Gastrocnemius medialis (tissue), 4 donors: ENCODE data around the gene RNF181. TPM values are rescaled to one million over a fixed set of nuclear protein-coding genes. Genes with fewer than 3 reads are reported as not detected.

Experiments
- ATAC-seq, 2 donors: fragments of 150-250 bp; one replicate each; pipeline ENCODE4 v1.9.1; 2016
- DNase-seq, 2 donors: peaks; one replicate each; pipeline ENCODE4 v3.0.0-alpha.2; 2019
- H3K27ac ChIP-seq, 4 donors: fragments of 200-600 bp; sonication (generic); 1 replicate in 1 of 4; 2 replicates in 3 of 4; pipeline ENCODE4 v1.5.1; 2016 to 2018; ENCODE audit warnings: mild to moderate bottlenecking in 2 of 4, moderate library complexity in 1 of 4
- H3K27me3 ChIP-seq, 3 donors: fragments of 200-600 bp; sonication (generic) in 2 of 3; 1 replicate in 1 of 3; 2 replicates in 2 of 3; pipeline versions ENCODE4 v1.5.1 to v1.6.0; 2016 to 2019; ENCODE audit warnings: mild to moderate bottlenecking in 1 of 3, moderate library complexity in 1 of 3
- H3K36me3 ChIP-seq, 2 donors: fragments of 200-600 bp; sonication (generic) in 1 of 2; one replicate each; pipeline ENCODE4 v1.5.1; 2017 to 2018
- H3K4me1 ChIP-seq, 2 donors: fragments of 200-600 bp; sonication (generic) in 1 of 2; one replicate each; pipeline ENCODE4 v1.5.1; 2016 to 2017; ENCODE audit warnings: mild to moderate bottlenecking in 2 of 2
- H3K4me3 ChIP-seq, 4 donors: fragments of 200-600 bp; sonication (generic) in 3 of 4; 1 replicate in 1 of 4; 2 replicates in 3 of 4; pipeline ENCODE4 v1.5.1; 2016 to 2019; ENCODE audit warnings: mild to moderate bottlenecking in 2 of 4
- H3K9me3 ChIP-seq, 3 donors: fragments of 200-600 bp; sonication (generic) in 2 of 3; 1 replicate in 1 of 3; 2 replicates in 2 of 3; pipeline ENCODE4 v1.5.1; 2016 to 2019
- CTCF ChIP-seq, 5 experiments: fragments of 450-650 bp in 3 of 5; fragments of 200-600 bp in 2 of 5; sonication (generic) in 2 of 5; IDR thresholded peaks in 4 of 5; conservative IDR thresholded peaks in 1 of 5; 1 replicate in 4 of 5; 2 replicates in 1 of 5; pipeline ENCODE4 v1.5.1; 2016 to 2019; ENCODE audit warnings: antibody characterized with exemption in 5 of 5, mild to moderate bottlenecking in 3 of 5, moderate library complexity in 3 of 5
- POLR2A ChIP-seq, 2 donors: fragments of 450-650 bp; IDR thresholded peaks; one replicate each; pipeline ENCODE4 v1.6.1; 2017; ENCODE audit warnings: antibody characterized with exemption in 2 of 2, mild to moderate bottlenecking in 2 of 2, moderate library complexity in 2 of 2
- in situ Hi-C, 4 donors: fragments of 200-750 bp; cut with MboI; loops; one replicate each; pipeline versions ENCODE4 v1.15.0 to v1.8.0; 2017; ENCODE audit warnings: low sequenced_read_pairs in 4 of 4
- intact Hi-C: fragments of 100-400 bp; cut with DNase I; formaldehyde crosslinking; loops from one replicate; pipeline ENCODE4 v1.15.1; 2023; ENCODE audit warnings: low total_unique reads
- total RNA-seq, 4 donors: library from RNA; depleted of rRNA; stranded (reverse); fragments of >200 nt; gene quantifications; one replicate each; pipeline versions ENCODE4 v1.1.0 to v1.2.3, GENCODE V29; 2016

RNF181 gene
- total RNA-seq, 4 donors from 2014 or later: 207 to 235 (median 215) TPM

GRCh38 chr2:85588236-85588635, 7.3 kb upstream of the RNF181 start:
- H3K36me3 ChIP-seq: peaks cover 0 to 5% of the 10 kb centered on the region in 2 donors
- no peak for TF ChIP-seq CTCF (IDR thresholded peaks at IDR 0.05 in 4 of 5, conservative IDR thresholded peaks at IDR 0.05 in 1 of 5)
- TF ChIP-seq POLR2A (IDR thresholded peaks at IDR 0.05): no peak
- H3K27ac ChIP-seq: peak overlapping the region; percentile 88 to 98 (median 90)
- H3K4me3 ChIP-seq: no peak overlapping the region
- intact Hi-C loops (no loop called here), in situ Hi-C loops (no loop called here)
- no peak for DNase-seq
- H3K27me3 ChIP-seq: no peaks in the 10 kb centered on the region
- H3K4me1 ChIP-seq: peaks cover 81 to 85% of the 10 kb centered on the region in 2 donors
- H3K9me3 ChIP-seq: no peaks in the 10 kb centered on the region
- ATAC-seq: no peak

- Histone ChIP-seq H3K36me3 (peaks cover 0 to 7% of the 10 kb centered on the region in 2 donors), H3K27me3 (no peaks in the 10 kb centered on the region), H3K4me1 (peaks cover 80% of the 10 kb centered on the region in 2 donors), H3K27ac (peak overlapping the region; percentile 88 to 98 (median 90)), H3K9me3 (no peaks in the 10 kb centered on the region), H3K4me3 (no peak overlapping the region)
- no peak for ATAC-seq
- in situ Hi-C loops (no loop called here), intact Hi-C loops (no loop called here)
- DNase-seq: no peak
- TF ChIP-seq POLR2A (IDR thresholded peaks at IDR 0.05) (no peak), CTCF (IDR thresholded peaks at IDR 0.05 in 4 of 5, conservative IDR thresholded peaks at IDR 0.05 in 1 of 5) (no peak)
Measured at GRCh38 chr2:85588645-85589044, 6.9 kb upstream of the RNF181 start.

- DNase-seq (peak in 1 of 2 donors; percentile 52), ATAC-seq (peak in 1 of 2 donors; percentile 8)
- peaks cover 78 to 80% of the 10 kb centered on the region in 2 donors for H3K4me1 ChIP-seq
- in situ Hi-C loops: no loop called here
- peaks cover 0 to 7% of the 10 kb centered on the region in 2 donors for H3K36me3 ChIP-seq
- no peaks in the 10 kb centered on the region for H3K27me3 ChIP-seq
- no peak overlapping the region for H3K4me3 ChIP-seq
- no peaks in the 10 kb centered on the region for H3K9me3 ChIP-seq
- intact Hi-C loops: no loop called here
- H3K27ac ChIP-seq: peak overlapping the region; percentile 88 to 98 (median 90)
- TF ChIP-seq CTCF (IDR thresholded peaks at IDR 0.05 in 4 of 5, conservative IDR thresholded peaks at IDR 0.05 in 1 of 5) (no peak), POLR2A (IDR thresholded peaks at IDR 0.05) (no peak)
Measured at GRCh38 chr2:85589181-85589580, 6.4 kb upstream of the RNF181 start.

DNA sequence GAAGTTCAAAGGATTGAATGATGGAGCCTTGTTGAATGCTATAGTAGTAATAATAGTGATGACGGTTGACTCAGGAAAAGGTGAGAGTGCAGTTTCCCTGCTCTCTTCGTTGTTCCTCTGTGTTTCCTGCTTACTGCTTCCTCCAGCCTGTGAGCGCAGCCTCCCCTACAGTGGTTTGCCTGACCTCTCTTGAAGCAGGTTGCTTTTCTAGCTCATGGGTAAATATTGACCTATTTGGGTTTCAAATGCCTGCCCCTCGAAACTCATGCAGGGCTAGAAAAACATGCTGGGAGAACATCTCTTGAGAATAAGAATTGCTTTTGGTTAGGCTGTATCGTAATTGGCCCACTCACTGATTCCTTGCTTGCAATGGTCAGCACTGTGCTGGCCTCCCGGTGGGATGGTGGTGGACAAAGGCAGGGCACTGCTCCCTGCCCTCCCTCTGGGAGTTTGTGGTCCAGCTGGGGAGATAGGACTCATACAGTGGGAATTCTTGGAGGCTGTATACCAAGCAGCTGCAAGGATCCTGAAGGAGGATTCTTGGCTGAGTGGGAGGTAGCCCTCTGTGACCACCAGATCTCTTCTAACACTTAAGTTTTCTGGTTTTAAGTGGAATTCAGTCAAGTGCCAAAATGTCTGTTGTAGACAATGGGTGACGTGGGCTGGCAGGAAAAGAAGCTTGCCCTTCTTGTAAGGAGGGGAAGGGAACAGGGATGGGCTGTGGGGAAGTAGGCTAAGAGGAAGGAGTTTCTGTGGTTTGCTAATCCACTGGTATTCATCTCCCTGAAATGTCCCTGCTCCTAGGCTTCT, 5.4 kb upstream of the RNF181 start:
- H3K27me3 ChIP-seq: no peaks in the 10 kb centered on the region
- no peak overlapping the region for H3K4me3 ChIP-seq
- DNase-seq (no peak), ATAC-seq (no peak)
- peak overlapping the region; percentile 88 to 98 (median 90) for H3K27ac ChIP-seq
- in situ Hi-C loops: no loop called here
- H3K4me1 ChIP-seq: peaks cover 84% of the 10 kb centered on the region in 2 donors
- peaks cover 0 to 7% of the 10 kb centered on the region in 2 donors for H3K36me3 ChIP-seq
- intact Hi-C loops: no loop called here
- H3K9me3 ChIP-seq: no peaks in the 10 kb centered on the region
- no peak for TF ChIP-seq CTCF (IDR thresholded peaks at IDR 0.05 in 4 of 5, conservative IDR thresholded peaks at IDR 0.05 in 1 of 5)
- TF ChIP-seq POLR2A (IDR thresholded peaks at IDR 0.05): no peak
